Bronchial epithelial cell (primary cell): ENCODE data around the gene SLC22A15. TPM values are rescaled to one million over a fixed set of nuclear protein-coding genes. Genes with fewer than 3 reads are reported as not detected.

Experiments used
- DNase-seq: peaks from one replicate; pipeline ENCODE4 v3.0.0-alpha.2; 2010; ENCODE audit warnings: low read depth
- FAIRE-seq: peaks from 2 replicates; lab custom pipeline; 2011; peaks lifted over from hg19 to GRCh38; lab: Jason Lieb, UNC
- H3K27me3 ChIP-seq: 2 replicates; pipeline ENCODE4 v1.5.1; 2011; ENCODE audit warnings: low read length; ENCODE audit not compliant: control insufficient read depth, insufficient read depth
- H3K36me3 ChIP-seq: 2 replicates; pipeline ENCODE4 v1.5.1; 2011; ENCODE audit warnings: low read length; ENCODE audit not compliant: control insufficient read depth, insufficient read depth
- H3K4me3 ChIP-seq: 2 replicates; pipeline ENCODE4 v1.5.1; 2011; ENCODE audit warnings: mild to moderate bottlenecking, low read depth, low read length, control low read depth
- CTCF ChIP-seq: IDR thresholded peaks from 2 replicates; pipeline ENCODE4 v1.5.1; 2011; ENCODE audit warnings: mild to moderate bottlenecking, moderate library complexity, low read length, control low read depth, inconsistent platforms; ENCODE audit not compliant: insufficient read depth, severe bottlenecking
- total RNA-seq: library from RNA; depleted of rRNA; stranded (reverse); fragments of >200 nt; gene quantifications from 2 replicates; pipeline ENCODE4 v1.2.1, GENCODE V29; 2014

SLC22A15 gene
- total RNA-seq, 1 donor from 2014 or later: 22.6 TPM

GRCh38 chr1:115949156-115949555 is 27.2 kb upstream of the SLC22A15 start:
- Histone ChIP-seq H3K4me3 (no peak overlapping the region), H3K36me3 (no peaks in the 10 kb centered on the region), H3K27me3 (no peaks in the 10 kb centered on the region)
- no peak for FAIRE-seq
- peak; percentile 67 for DNase-seq
- no peak for TF ChIP-seq CTCF

GRCh38 chr1:115951560-115951959 is 24.8 kb upstream of the SLC22A15 start:
- FAIRE-seq (no peak), DNase-seq (no peak)
- no peak for TF ChIP-seq CTCF
- Histone ChIP-seq H3K4me3 (no peak overlapping the region), H3K27me3 (no peaks in the 10 kb centered on the region), H3K36me3 (no peaks in the 10 kb centered on the region)

- no peaks in the 10 kb centered on the region for H3K27me3 ChIP-seq
- DNase-seq: peak; percentile 26
- FAIRE-seq: no peak
- H3K36me3 ChIP-seq: no peaks in the 10 kb centered on the region
- no peak overlapping the region for H3K4me3 ChIP-seq
- no peak for TF ChIP-seq CTCF
These were observed 23.8 kb upstream of the SLC22A15 start for GRCh38 chr1:115952547-115952946.

GRCh38 chr1:115953180-115953579 is 23.1 kb upstream of the SLC22A15 start:
- DNase-seq (peak; percentile 8), FAIRE-seq (no peak)
- Histone ChIP-seq H3K36me3 (no peaks in the 10 kb centered on the region), H3K4me3 (no peak overlapping the region), H3K27me3 (no peaks in the 10 kb centered on the region)
- TF ChIP-seq CTCF: no peak

GRCh38 chr1:115954684-115955083 is 21.6 kb upstream of the SLC22A15 start:
- H3K4me3 ChIP-seq: no peak overlapping the region

More at GRCh38 chr1:115954684-115955083, 21.6 kb upstream of the SLC22A15 start:
- no peak for FAIRE-seq
- no peaks in the 10 kb centered on the region for H3K27me3 ChIP-seq
- DNase-seq: no peak
- no peak for TF ChIP-seq CTCF
- H3K36me3 ChIP-seq: no peaks in the 10 kb centered on the region
